HL-60/S4 treated with retinoic acid at 250 ng/mL for 4 days and 3 days (cell line): ENCODE results near the gene RNF223.

Source experiments
- in situ Hi-C: fragments of 300-500 bp; cut with MboI; formaldehyde crosslinking; loops from 2 replicates; pipeline ENCODE4 v1.7.0; 2022; ENCODE audit warnings: low sequenced_read_pairs

The RNF223 gene

GRCh38 chr1:1073743-1074587 lies at the start of gene RNF223:
Gene RNF223 (minus strand): TSS chr1:1074306. CDS start chr1:1072566, 1,740 bp downstream.
- in situ Hi-C loops: no loop called here

GRCh38 chr1:1122981-1123480 lies 48.9 kb upstream of the RNF223 start:
- in situ Hi-C loops: no loop called here

- in situ Hi-C loops: no loop called here
Observed at GRCh38 chr1:1122078-1122811, 48.1 kb upstream of the RNF223 start.

- in situ Hi-C loops: no loop called here
Observed at GRCh38 chr1:1121611-1122077, 47.5 kb upstream of the RNF223 start.

GRCh38 chr1:1120866-1121591 lies 46.9 kb upstream of the RNF223 start:
- in situ Hi-C loops: no loop called here

- in situ Hi-C loops: no loop called here
Observed at GRCh38 chr1:1120096-1120495, 46.0 kb upstream of the RNF223 start.

- in situ Hi-C loops: no loop called here
Observed at GRCh38 chr1:1119272-1119890, 45.3 kb upstream of the RNF223 start.

- in situ Hi-C loops: no loop called here
Observed at GRCh38 chr1:1118876-1119220, 44.7 kb upstream of the RNF223 start.

GRCh38 chr1:1118011-1118875 lies 44.1 kb upstream of the RNF223 start:
- in situ Hi-C loops: no loop called here

GRCh38 chr1:1117469-1117831 lies 43.3 kb upstream of the RNF223 start:
- in situ Hi-C loops: no loop called here

GRCh38 chr1:1116701-1117468 lies 42.8 kb upstream of the RNF223 start:
- in situ Hi-C loops: no loop called here

GRCh38 chr1:1115786-1116700 lies 41.9 kb upstream of the RNF223 start, which contains the start of gene C1orf159:
Gene C1orf159 (minus strand): TSS chr1:1116089. CDS start chr1:1091543, 24,546 bp downstream.
- in situ Hi-C loops: no loop called here

GRCh38 chr1:1115136-1115785 lies 41.2 kb upstream of the RNF223 start:
- in situ Hi-C loops: no loop called here

GRCh38 chr1:1114431-1114830 lies 40.3 kb upstream of the RNF223 start:
- in situ Hi-C loops: no loop called here

- in situ Hi-C loops: no loop called here
Observed at GRCh38 chr1:1112237-1112985, 38.3 kb upstream of the RNF223 start.

- in situ Hi-C loops: no loop called here
Observed at GRCh38 chr1:1111516-1112236, 37.6 kb upstream of the RNF223 start.
